Neuron (in vitro differentiated cells): ENCODE data around the gene DLL1.

Experiments
- H2AFZ ChIP-seq: one replicate; pipeline ENCODE4 v1.6.1; 2013; ENCODE audit warnings: low read depth, mild to moderate bottlenecking, inconsistent platforms, low read length, moderate library complexity
- H3K27me3 ChIP-seq: one replicate; pipeline ENCODE4 v1.6.1; 2013; ENCODE audit warnings: low read length; ENCODE audit not compliant: insufficient read depth
- H3K36me3 ChIP-seq: one replicate; pipeline ENCODE4 v1.6.1; 2013; ENCODE audit warnings: low read length; ENCODE audit not compliant: insufficient read depth
- H3K4me1 ChIP-seq: one replicate; pipeline ENCODE4 v1.6.1; 2013; ENCODE audit warnings: low read length; ENCODE audit not compliant: insufficient read depth
- H3K4me3 ChIP-seq: 2 replicates; pipeline ENCODE4 v1.5.1; 2013; ENCODE audit warnings: mild to moderate bottlenecking, low read length, moderate library complexity
- H3K9me3 ChIP-seq: one replicate; pipeline ENCODE4 v1.6.1; 2013; ENCODE audit warnings: low read length

DLL1 gene

GRCh38 chr6:170284126-170284773 is 6.6 kb downstream of the DLL1 start:
- Histone ChIP-seq H3K9me3 (no peaks in the 10 kb centered on the region), H3K4me1 (peaks cover 41% of the 10 kb centered on the region), H3K36me3 (peaks cover 57% of the 10 kb centered on the region), H3K4me3 (no peak overlapping the region), H2AFZ (no peak overlapping the region), H3K27me3 (no peaks in the 10 kb centered on the region)

GRCh38 chr6:170283212-170284081 is 7.4 kb downstream of the DLL1 start:
- no peaks in the 10 kb centered on the region for H3K27me3 ChIP-seq
- H3K4me1 ChIP-seq: peaks cover 35% of the 10 kb centered on the region
- H2AFZ ChIP-seq: no peak overlapping the region
- H3K36me3 ChIP-seq: peaks cover 55% of the 10 kb centered on the region
- H3K4me3 ChIP-seq: no peak overlapping the region
- no peaks in the 10 kb centered on the region for H3K9me3 ChIP-seq

DNA sequence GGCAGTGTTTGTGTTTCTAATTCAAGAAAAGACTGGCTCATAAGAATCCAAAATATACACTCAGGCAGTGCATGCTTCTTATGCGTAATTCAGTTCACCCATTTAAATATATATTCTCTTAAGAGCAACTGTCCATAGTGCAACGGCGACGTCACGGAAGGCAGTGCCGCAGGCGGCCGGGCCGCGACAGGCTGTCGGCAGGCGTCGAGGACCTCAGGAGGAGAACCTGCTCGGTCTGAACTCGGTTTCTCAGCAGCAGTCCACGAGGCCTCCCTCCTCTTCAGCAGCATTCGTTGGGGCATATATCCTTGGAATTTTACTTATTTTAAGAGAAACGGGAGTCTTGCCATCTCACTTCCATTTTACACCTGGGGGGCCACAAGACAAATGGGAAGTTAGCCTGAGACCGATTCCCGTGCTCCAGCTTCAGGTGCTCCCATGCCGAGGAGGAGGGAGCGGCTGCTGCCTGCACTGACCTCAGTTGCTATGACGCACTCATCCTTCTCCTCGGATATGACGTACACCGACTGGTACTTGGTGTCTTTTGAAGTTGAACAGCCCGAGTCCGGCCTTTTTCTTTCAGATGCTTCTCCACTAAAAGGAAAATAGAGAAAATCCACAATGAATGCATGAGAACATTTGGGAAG is 8.2 kb downstream of the DLL1 start:
- Histone ChIP-seq H3K36me3 (peaks cover 47% of the 10 kb centered on the region), H3K27me3 (no peaks in the 10 kb centered on the region), H3K9me3 (no peaks in the 10 kb centered on the region), H3K4me3 (no peak overlapping the region), H3K4me1 (peaks cover 27% of the 10 kb centered on the region), H2AFZ (no peak overlapping the region)

DNA sequence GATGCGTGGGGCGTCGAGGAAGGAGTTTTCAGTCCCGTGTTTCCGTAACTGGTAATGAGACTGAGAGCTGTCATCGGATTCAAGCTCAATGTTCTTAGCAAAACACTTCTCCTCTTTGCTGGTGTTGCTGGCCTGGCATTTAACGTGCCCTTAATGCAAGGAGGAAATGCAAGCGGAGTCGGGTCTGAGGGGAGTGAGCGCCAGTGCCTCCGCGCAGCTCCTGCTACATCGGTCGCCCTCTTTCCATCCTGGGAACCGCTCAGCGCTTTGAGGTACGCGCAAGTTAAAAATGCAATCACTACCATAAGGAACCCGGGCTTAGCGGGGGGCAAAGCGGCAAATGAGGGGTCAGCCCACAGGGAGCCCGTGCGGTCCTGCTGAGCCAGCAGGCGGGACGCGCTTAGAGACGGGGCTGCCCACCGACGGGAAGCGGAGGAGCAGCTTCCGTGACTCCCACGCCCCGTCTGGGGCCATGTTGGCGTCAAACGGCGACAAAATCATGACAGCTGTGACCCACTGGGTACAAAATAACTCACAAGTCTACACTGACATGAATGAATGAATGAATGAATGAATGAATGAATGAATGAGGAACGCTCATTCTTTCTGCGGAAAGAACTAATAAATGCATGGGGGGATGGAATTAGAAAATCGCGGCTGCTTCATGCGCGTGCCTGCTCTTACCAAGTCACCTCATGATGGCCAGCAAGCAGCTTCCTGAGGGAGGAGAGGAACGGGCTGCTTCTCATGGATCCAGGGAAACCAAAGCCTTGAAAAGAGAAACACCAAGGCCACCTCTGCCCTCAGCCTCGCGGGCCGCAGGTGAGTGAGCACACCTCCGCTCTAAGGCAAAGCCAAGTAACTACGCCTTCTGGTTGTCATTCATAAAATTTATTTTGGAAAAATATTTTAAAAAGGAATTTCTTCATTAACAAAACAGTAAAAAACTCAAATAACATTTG is 9.3 kb downstream of the DLL1 start:
- H3K9me3 ChIP-seq: no peaks in the 10 kb centered on the region
- H3K36me3 ChIP-seq: peaks cover 44% of the 10 kb centered on the region
- no peak overlapping the region for H3K4me3 ChIP-seq
- H3K4me1 ChIP-seq: peaks cover 16% of the 10 kb centered on the region
- H2AFZ ChIP-seq: no peak overlapping the region
- no peaks in the 10 kb centered on the region for H3K27me3 ChIP-seq

GRCh38 chr6:170280689-170281045 is 10.2 kb downstream of the DLL1 start:
- Histone ChIP-seq H3K9me3 (no peaks in the 10 kb centered on the region), H2AFZ (no peak overlapping the region), H3K36me3 (peaks cover 43% of the 10 kb centered on the region), H3K27me3 (no peaks in the 10 kb centered on the region), H3K4me1 (peaks cover 8% of the 10 kb centered on the region), H3K4me3 (no peak overlapping the region)

- peaks cover 2% of the 10 kb centered on the region for H3K4me1 ChIP-seq
- H2AFZ ChIP-seq: no peak overlapping the region
- H3K27me3 ChIP-seq: no peaks in the 10 kb centered on the region
- peaks cover 2% of the 10 kb centered on the region for H3K9me3 ChIP-seq
- peaks cover 38% of the 10 kb centered on the region for H3K36me3 ChIP-seq
- no peak overlapping the region for H3K4me3 ChIP-seq
These were observed 10.7 kb downstream of the DLL1 start for GRCh38 chr6:170279977-170280688.

GRCh38 chr6:170279426-170279825 is 11.5 kb downstream of the DLL1 start:
- peaks cover 31% of the 10 kb centered on the region for H3K36me3 ChIP-seq
- H3K9me3 ChIP-seq: peaks cover 2% of the 10 kb centered on the region
- no peak overlapping the region for H3K4me3 ChIP-seq
- no peaks in the 10 kb centered on the region for H3K4me1 ChIP-seq
- H3K27me3 ChIP-seq: no peaks in the 10 kb centered on the region
- no peak overlapping the region for H2AFZ ChIP-seq

- H3K9me3 ChIP-seq: peaks cover 2% of the 10 kb centered on the region
- H3K36me3 ChIP-seq: peaks cover 24% of the 10 kb centered on the region
- no peaks in the 10 kb centered on the region for H3K4me1 ChIP-seq
- no peaks in the 10 kb centered on the region for H3K27me3 ChIP-seq
- no peak overlapping the region for H2AFZ ChIP-seq
- no peak overlapping the region for H3K4me3 ChIP-seq
These were observed 12.2 kb downstream of the DLL1 start for GRCh38 chr6:170278743-170279094.

GRCh38 chr6:170277893-170278742 is 12.8 kb downstream of the DLL1 start:
- Histone ChIP-seq H3K4me1 (no peaks in the 10 kb centered on the region), H3K9me3 (peaks cover 2% of the 10 kb centered on the region), H3K36me3 (peaks cover 18% of the 10 kb centered on the region), H2AFZ (no peak overlapping the region), H3K27me3 (no peaks in the 10 kb centered on the region), H3K4me3 (no peak overlapping the region)

DNA sequence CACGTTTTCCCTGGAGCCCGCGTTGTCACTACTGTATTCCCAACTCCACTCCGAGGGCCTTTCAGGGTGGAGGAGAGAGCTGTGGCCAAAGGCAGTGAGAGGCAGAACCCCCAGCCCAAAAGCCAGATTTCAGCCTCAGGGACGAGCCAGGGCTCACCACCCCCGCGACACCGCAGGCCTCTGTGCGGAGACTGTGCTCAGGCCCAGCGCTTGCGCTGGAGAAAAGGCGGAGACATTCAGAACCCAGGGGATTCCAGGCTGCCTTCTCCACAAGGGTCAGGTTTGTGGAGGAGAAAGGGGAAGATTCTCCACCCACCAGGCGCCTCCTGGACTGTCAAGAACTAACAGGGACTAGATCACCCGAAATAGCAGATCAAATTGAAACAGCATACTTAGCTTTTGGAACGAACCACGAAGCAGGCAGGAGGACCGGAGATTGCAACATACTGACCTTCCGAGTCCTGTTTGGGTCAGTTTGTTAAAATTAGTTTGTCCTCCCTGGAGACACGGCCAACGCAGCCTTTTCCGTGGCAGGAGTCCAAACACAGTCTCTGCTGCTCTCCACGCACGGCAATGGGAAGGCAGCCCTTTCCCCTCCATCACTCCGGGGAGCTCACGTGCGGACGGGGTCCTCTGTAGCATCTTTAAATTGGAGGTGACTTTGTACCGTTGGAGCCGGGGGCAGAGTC is 14.4 kb downstream of the DLL1 start:
- Histone ChIP-seq H3K36me3 (peaks cover 2% of the 10 kb centered on the region), H3K9me3 (peaks cover 2% of the 10 kb centered on the region), H3K4me1 (no peaks in the 10 kb centered on the region), H2AFZ (no peak overlapping the region), H3K4me3 (no peak overlapping the region), H3K27me3 (no peaks in the 10 kb centered on the region)
